Measurements from ENCODE around the gene NUDCD2. TPM values are rescaled to one million over a fixed set of nuclear protein-coding genes. Genes with fewer than 3 reads are reported as not detected.

NUDCD2 gene
- total and polyA plus RNA-seq, 9 of the 15 experiments (the other 6 are each of a cell fraction or from before 2014, with no cell fraction given) = 14.6 to 76.9 (median 32.5) TPM

DNA sequence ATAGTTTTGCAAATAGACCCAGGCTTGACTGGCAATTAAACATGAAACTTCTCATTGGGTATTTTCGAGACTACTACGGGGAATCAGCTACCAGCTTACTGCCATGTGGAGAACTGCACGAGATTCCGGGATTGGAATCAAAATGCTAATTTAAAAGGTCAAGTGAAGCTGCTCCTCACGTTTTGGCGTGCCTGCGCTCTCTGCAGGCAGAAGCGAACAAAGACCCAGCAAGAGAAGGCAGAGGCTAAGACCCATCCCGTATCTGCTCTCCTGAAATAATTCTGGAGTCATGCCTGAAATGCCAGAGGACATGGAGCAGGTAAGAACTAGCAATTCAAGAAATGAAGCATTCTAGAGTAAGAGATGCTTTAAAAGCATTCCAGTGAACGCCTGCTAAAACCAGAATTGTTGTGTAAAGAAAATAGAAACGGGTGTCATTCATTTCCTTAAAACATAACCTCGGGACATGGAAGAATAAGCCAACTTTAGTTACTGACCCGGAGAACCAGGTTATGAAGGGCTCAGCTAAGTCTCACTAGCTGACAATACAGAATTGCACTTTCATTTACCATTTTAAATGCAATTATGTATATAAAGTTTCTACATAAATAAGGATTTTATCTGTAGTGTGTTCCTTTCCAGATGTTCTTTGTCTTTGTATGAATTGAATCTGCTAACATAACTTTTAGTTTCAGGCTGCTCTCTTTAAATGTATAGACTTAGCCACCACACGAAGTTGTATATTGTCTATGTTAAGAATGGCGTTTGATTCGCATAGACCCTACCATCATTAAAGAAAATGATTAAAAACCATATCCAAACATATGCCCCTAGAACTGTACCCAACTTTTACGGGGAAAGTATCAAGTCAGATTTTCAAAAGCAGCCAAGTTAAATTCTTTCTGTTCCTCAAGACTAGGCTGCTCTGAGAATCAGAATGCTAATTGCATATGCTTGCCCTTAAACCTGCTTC lies 43.5 kb upstream of the NUDCD2 start (continued):
- TF ChIP-seq EWSR1 (IDR thresholded peaks at IDR 0.05; ENCODE audit: borderline replicate concordance, low read depth, partially characterized antibody) = no peak
- 0 out of 2 replicates have a peak, but pooled peaks have one; percentile 13 for TF ChIP-seq ETV1 (tag; conservative IDR thresholded peaks at IDR 0.05; ENCODE audit: low read depth)
- 0 out of 2 replicates have a peak, but pooled peaks have one; percentile 24 for TF ChIP-seq GABPA (tag; conservative IDR thresholded peaks at IDR 0.05; ENCODE audit: low read depth)
- TF ChIP-seq ZNF584 (CRISPR knock-in tag; IDR thresholded peaks at IDR 0.05; ENCODE audit: low read depth) = no peak
- TF ChIP-seq RBM25 (IDR thresholded peaks at IDR 0.05; ENCODE audit: low read depth, low read length, severe bottlenecking) = peak; percentile 63
- TF ChIP-seq, protein P1, sequence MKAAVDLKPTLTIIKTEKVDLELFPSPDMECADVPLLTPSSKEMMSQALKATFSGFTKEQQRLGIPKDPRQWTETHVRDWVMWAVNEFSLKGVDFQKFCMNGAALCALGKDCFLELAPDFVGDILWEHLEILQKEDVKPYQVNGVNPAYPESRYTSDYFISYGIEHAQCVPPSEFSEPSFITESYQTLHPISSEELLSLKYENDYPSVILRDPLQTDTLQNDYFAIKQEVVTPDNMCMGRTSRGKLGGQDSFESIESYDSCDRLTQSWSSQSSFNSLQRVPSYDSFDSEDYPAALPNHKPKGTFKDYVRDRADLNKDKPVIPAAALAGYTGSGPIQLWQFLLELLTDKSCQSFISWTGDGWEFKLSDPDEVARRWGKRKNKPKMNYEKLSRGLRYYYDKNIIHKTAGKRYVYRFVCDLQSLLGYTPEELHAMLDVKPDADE (conservative IDR thresholded peaks at IDR 0.05; ENCODE audit: control insufficient read depth, low read depth, low read length) = no peak
- TF ChIP-seq NR2C1 (IDR thresholded peaks at IDR 0.05) = peak; percentile 46; the same call in 1 of the 2 replicates
- peak; percentile 75 for TF ChIP-seq NR2C1 (tag; IDR thresholded peaks at IDR 0.05)
- no peak for TF ChIP-seq YBX1 (IDR thresholded peaks at IDR 0.05)
- TF ChIP-seq ZNF212 (CRISPR knock-in tag; IDR thresholded peaks at IDR 0.05) = no peak
- no peak for TF ChIP-seq ASH1L (IDR thresholded peaks at IDR 0.05; ENCODE audit: borderline replicate concordance, low read depth, partially characterized antibody)
- TF ChIP-seq, protein P2, sequence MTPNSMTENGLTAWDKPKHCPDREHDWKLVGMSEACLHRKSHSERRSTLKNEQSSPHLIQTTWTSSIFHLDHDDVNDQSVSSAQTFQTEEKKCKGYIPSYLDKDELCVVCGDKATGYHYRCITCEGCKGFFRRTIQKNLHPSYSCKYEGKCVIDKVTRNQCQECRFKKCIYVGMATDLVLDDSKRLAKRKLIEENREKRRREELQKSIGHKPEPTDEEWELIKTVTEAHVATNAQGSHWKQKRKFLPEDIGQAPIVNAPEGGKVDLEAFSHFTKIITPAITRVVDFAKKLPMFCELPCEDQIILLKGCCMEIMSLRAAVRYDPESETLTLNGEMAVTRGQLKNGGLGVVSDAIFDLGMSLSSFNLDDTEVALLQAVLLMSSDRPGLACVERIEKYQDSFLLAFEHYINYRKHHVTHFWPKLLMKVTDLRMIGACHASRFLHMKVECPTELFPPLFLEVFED (CRISPR knock-in tag; conservative IDR thresholded peaks at IDR 0.05) = no peak
- peak; percentile 12; the same call in 1 of the 2 replicates for TF ChIP-seq FOSL1 (tag; conservative IDR thresholded peaks at IDR 0.05)
- TF ChIP-seq BRD9 (IDR thresholded peaks at IDR 0.05; ENCODE audit: low read depth, partially characterized antibody) = no peak
- peak; percentile 34; the same call in 1 of the 2 replicates for TF ChIP-seq POLR2G (IDR thresholded peaks at IDR 0.05; ENCODE audit: low read depth, low read length)
- no peak for TF ChIP-seq GTF2A2 (tag; IDR thresholded peaks at IDR 0.05)
- peak; percentile 62; the same call in 1 of the 2 replicates for TF ChIP-seq NR2C2 (CRISPR knock-in tag; IDR thresholded peaks at IDR 0.05)
- TF ChIP-seq NR2C2 (tag; IDR thresholded peaks at IDR 0.05) = peak; percentile 87
- TF ChIP-seq, protein P3, sequence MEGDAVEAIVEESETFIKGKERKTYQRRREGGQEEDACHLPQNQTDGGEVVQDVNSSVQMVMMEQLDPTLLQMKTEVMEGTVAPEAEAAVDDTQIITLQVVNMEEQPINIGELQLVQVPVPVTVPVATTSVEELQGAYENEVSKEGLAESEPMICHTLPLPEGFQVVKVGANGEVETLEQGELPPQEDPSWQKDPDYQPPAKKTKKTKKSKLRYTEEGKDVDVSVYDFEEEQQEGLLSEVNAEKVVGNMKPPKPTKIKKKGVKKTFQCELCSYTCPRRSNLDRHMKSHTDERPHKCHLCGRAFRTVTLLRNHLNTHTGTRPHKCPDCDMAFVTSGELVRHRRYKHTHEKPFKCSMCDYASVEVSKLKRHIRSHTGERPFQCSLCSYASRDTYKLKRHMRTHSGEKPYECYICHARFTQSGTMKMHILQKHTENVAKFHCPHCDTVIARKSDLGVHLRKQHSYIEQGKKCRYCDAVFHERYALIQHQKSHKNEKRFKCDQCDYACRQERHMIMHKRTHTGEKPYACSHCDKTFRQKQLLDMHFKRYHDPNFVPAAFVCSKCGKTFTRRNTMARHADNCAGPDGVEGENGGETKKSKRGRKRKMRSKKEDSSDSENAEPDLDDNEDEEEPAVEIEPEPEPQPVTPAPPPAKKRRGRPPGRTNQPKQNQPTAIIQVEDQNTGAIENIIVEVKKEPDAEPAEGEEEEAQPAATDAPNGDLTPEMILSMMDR (IDR thresholded peaks at IDR 0.05 in 2 of 3, conservative IDR thresholded peaks at IDR 0.05 in 1 of 3; ENCODE audit: insufficient read depth in 2 of 3, low read depth in 1 of 3, low read length in 3 of 3) = peak; percentile 45 to 63 (median 57); a peak in 5 of 6 replicates
- peak in 1 of 2 experiments; percentile 38; a peak in 1 of 4 replicates for TF ChIP-seq MAZ (CRISPR knock-in tag; conservative IDR thresholded peaks at IDR 0.05 in 1 of 2, IDR thresholded peaks at IDR 0.05 in 1 of 2)
- TF ChIP-seq CXXC5 (CRISPR knock-in tag; IDR thresholded peaks at IDR 0.05) = peak; percentile 68

Data from K562 (cell line).